HepG2 (cell line): Measurements from ENCODE around the gene TBX6. TPM values are rescaled to one million over a fixed set of nuclear protein-coding genes. Genes with fewer than 3 reads are reported as not detected.

Source experiments
- ATF5 ChIP-seq: sonication (generic); formaldehyde crosslinking; IDR thresholded peaks from 2 replicates; pipeline ENCODE4 v1.4.0; 2020; ENCODE audit warnings: mild to moderate bottlenecking, low read depth, missing genetic modification reagents
- CHD4 ChIP-seq: fragments of 200-600 bp; sonication (generic); IDR thresholded peaks from 2 replicates; pipeline ENCODE4 v1.7.0; 2017; ENCODE audit warnings: mild to moderate bottlenecking, low read length, borderline replicate concordance
- GMEB1 ChIP-seq: sonication (generic); formaldehyde crosslinking; IDR thresholded peaks from 2 replicates; pipeline ENCODE4 v1.5.1; 2020; ENCODE audit warnings: missing genetic modification reagents, mild to moderate bottlenecking, borderline replicate concordance
- ISX ChIP-seq: sonication (generic); formaldehyde crosslinking; conservative IDR thresholded peaks from 2 replicates; pipeline ENCODE4 v1.5.0; 2020; ENCODE audit warnings: missing genetic modification reagents
- KDM2A ChIP-seq: sonication (generic); formaldehyde crosslinking; IDR thresholded peaks from 2 replicates; pipeline ENCODE4 v1.4.0; 2020; ENCODE audit warnings: low read depth, missing genetic modification reagents, borderline replicate concordance
- KLF11 ChIP-seq: IDR thresholded peaks from 2 replicates; pipeline ENCODE4 v1.6.1; 2016; ENCODE audit warnings: missing compliant biosample characterization
- MAZ ChIP-seq, 2 experiments: sonication (generic) in 1 of 2; formaldehyde crosslinking in 1 of 2; IDR thresholded peaks; 2 replicates each; pipeline versions ENCODE4 v1.5.0 to v1.6.1; 2012 to 2020; ENCODE audit warnings: low read depth in 2 of 2, mild to moderate bottlenecking in 2 of 2, borderline replicate concordance in 1 of 2, improper control_type of control experiment in 1 of 2, low read length in 1 of 2, missing genetic modification reagents in 1 of 2, moderate library complexity in 1 of 2
- NFIB ChIP-seq: sonication (generic); formaldehyde crosslinking; IDR thresholded peaks from 2 replicates; pipeline ENCODE4 v1.9.0; 2021; ENCODE audit warnings: missing genetic modification reagents, mild to moderate bottlenecking, borderline replicate concordance
- NFKBIZ ChIP-seq: IDR thresholded peaks from 2 replicates; pipeline ENCODE4 v1.6.1; 2018; ENCODE audit warnings: missing genetic modification reagents, missing compliant biosample characterization
- ONECUT2 ChIP-seq: sonication (generic); formaldehyde crosslinking; IDR thresholded peaks from 2 replicates; pipeline ENCODE4 v1.4.0; 2020; ENCODE audit warnings: missing genetic modification reagents
- POLR2A ChIP-seq, 2 experiments: IDR thresholded peaks; 2 replicates each; pipeline ENCODE4 v1.6.1; 2011; ENCODE audit warnings: low read depth in 2 of 2, low read length in 2 of 2, mild to moderate bottlenecking in 1 of 2, moderate library complexity in 1 of 2; ENCODE audit not compliant: insufficient read depth in 1 of 2
- RARA ChIP-seq: IDR thresholded peaks from 2 replicates; pipeline ENCODE4 v1.6.1; 2016; ENCODE audit warnings: missing genetic modification reagents, missing compliant biosample characterization
- SMAD9 ChIP-seq: sonication (generic); formaldehyde crosslinking; IDR thresholded peaks from 2 replicates; pipeline ENCODE4 v1.5.1; 2020; ENCODE audit warnings: mild to moderate bottlenecking, missing genetic modification reagents
- SNAPC2 ChIP-seq: sonication (generic); formaldehyde crosslinking; IDR thresholded peaks from 2 replicates; pipeline ENCODE4 v1.8.1; 2022; ENCODE audit warnings: mild to moderate bottlenecking, missing genetic modification reagents
- TFAP4 ChIP-seq: sonication (generic); IDR thresholded peaks from 2 replicates; pipeline ENCODE4 v1.6.1; 2016; ENCODE audit warnings: low read depth, borderline replicate concordance
- ZBTB3 ChIP-seq: sonication (generic); formaldehyde crosslinking; IDR thresholded peaks from 2 replicates; pipeline ENCODE4 v1.4.0; 2020; ENCODE audit warnings: low read depth, mild to moderate bottlenecking, moderate library complexity, missing genetic modification reagents, borderline replicate concordance
- ZBTB43 ChIP-seq: sonication (generic); formaldehyde crosslinking; conservative IDR thresholded peaks from 2 replicates; pipeline ENCODE4 v1.4.0; 2020; ENCODE audit warnings: missing genetic modification reagents
- ZFX ChIP-seq: sonication (generic); formaldehyde crosslinking; IDR thresholded peaks from 2 replicates; pipeline ENCODE4 v1.4.0; 2020; ENCODE audit warnings: mild to moderate bottlenecking, low read depth, missing genetic modification reagents, moderate library complexity
- ZNF557 ChIP-seq: sonication (generic); formaldehyde crosslinking; IDR thresholded peaks from 2 replicates; pipeline ENCODE4 v1.4.0; 2020; ENCODE audit warnings: missing genetic modification reagents
- ZNF703 ChIP-seq: sonication (generic); formaldehyde crosslinking; IDR thresholded peaks from 2 replicates; pipeline ENCODE4 v1.5.1; 2020; ENCODE audit warnings: missing genetic modification reagents, mild to moderate bottlenecking, moderate library complexity, borderline replicate concordance
- ZNF775 ChIP-seq: sonication (generic); formaldehyde crosslinking; IDR thresholded peaks from 2 replicates; pipeline ENCODE4 v1.4.0; 2020; ENCODE audit warnings: missing genetic modification reagents, mild to moderate bottlenecking, moderate library complexity, borderline replicate concordance
- ZNF883 ChIP-seq: sonication (generic); formaldehyde crosslinking; IDR thresholded peaks from 2 replicates; pipeline ENCODE4 v1.5.1; 2020; ENCODE audit warnings: mild to moderate bottlenecking, missing genetic modification reagents; ENCODE audit errors: not compliant biosample characterization
- ZSCAN22 ChIP-seq: sonication (generic); formaldehyde crosslinking; IDR thresholded peaks from 2 replicates; pipeline ENCODE4 v1.4.0; 2020; ENCODE audit warnings: mild to moderate bottlenecking, missing genetic modification reagents
- polyA plus RNA-seq, 8 experiments: library from polyadenylated mRNA; depleted of rRNA in 3 of 8; stranded (reverse) in 7 of 8; unstranded in 1 of 8; fragments of >200 nt; fragmentation: Illumina TruSeq in 4 of 8; extraction: Trizol in 4 of 8; gene quantifications; 2 replicates each; pipeline versions ENCODE4 v1.2.1 to v1.2.3, GENCODE V29; 2011 to 2016; ENCODE audit warnings: low read depth in 4 of 8, missing spikeins in 1 of 8, mixed read lengths in 1 of 8; ENCODE audit not compliant: insufficient read depth in 1 of 8
- total RNA-seq, 5 experiments: library from RNA; depleted of rRNA; stranded (reverse); fragments of >200 nt; fragmentation: Illumina TruSeq; extraction: Trizol; gene quantifications; 2 replicates each; pipeline ENCODE4 v1.2.3, GENCODE V29; 2016; ENCODE audit warnings: low read depth in 1 of 5

Gene TBX6
- total and polyA plus RNA-seq, 2 of the 13 experiments (the other 11 are each of a cell fraction or from before 2014, with no cell fraction given), result 0.24 to 0.42 TPM

DNA sequence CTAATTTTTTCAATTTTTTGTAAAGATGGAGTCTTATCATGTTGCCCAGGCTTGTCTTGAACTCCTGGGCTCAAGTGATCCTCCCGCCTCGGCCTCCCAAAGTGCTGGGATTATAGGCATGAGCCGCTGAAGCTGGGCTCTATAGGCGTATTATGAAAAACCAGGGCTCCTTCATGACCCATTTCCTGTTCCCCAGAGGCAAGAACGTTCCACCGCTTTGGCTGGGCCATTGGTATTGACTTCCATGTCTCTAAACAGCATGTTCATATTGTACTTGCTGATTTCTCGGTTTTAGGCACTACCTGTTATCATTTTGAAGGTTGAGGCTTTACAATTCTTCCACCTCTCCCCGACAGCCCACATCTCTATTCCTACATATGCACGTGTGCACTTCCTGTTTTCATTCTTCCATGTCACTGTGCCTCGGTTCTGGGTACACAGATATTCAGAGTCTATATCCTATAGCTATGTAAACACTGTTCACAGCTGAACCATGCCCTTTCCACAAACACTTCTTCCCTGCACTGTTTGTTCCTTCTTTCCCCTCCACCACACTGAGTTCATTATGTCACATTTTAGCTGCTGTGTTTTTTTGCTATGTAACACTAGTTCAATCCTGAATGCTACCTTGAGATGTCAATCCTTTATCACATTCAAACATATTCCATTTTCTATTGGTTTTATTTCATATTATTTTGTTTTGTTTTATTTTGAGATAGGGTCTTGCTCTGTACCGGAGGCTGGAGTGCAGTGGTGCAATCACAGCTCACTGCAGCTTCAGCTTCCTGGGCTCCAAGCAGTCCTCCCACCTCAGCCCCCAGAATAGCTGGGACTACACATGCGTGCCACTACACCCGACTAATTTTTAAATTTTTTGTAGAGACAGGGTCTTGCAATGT is 48.1 kb upstream of the TBX6 start (continued):
- TF ChIP-seq NFKBIZ (CRISPR knock-in tag) (peak; percentile 89), SMAD9 (CRISPR knock-in tag) (no peak), ZBTB43 (CRISPR knock-in tag) (peak; percentile 96), KLF11 (peak; percentile 84; the same call in 1 of the 2 replicates), GMEB1 (CRISPR knock-in tag) (peak; percentile 38; the same call in 1 of the 2 replicates), ZNF775 (no peak), ISX (CRISPR knock-in tag) (no peak), NFIB (no peak), ZBTB3 (CRISPR knock-in tag) (peak; percentile 98), ZSCAN22 (no peak), SNAPC2 (CRISPR knock-in tag) (no peak), ZFX (CRISPR knock-in tag) (peak; percentile 51), MAZ (IDR thresholded peaks at IDR 0.05; ENCODE audit: borderline replicate concordance, low read depth, low read length) (no peak), MAZ (CRISPR knock-in tag; IDR thresholded peaks at IDR 0.05; ENCODE audit: low read depth) (peak; percentile 64), ZNF557 (CRISPR knock-in tag) (no peak), ZNF883 (CRISPR knock-in tag) (no peak), RARA (CRISPR knock-in tag) (peak; percentile 94), TFAP4 (peak; percentile 97), CHD4 (peak; percentile 37; the same call in 1 of the 2 replicates), ZNF703 (no peak), POLR2A (IDR thresholded peaks at IDR 0.05; ENCODE audit: insufficient read depth in 1 of 2, low read depth in 2 of 2, low read length in 2 of 2) (peak; percentile 50; a peak in 3 of 4 replicates), KDM2A (CRISPR knock-in tag) (no peak; the same call in 1 of the 2 replicates), ATF5 (CRISPR knock-in tag) (no peak; the same call in 1 of the 2 replicates), ONECUT2 (CRISPR knock-in tag) (no peak; the same call in 1 of the 2 replicates)
